ENCODE data around the gene LTO1. TPM values are rescaled to one million over a fixed set of nuclear protein-coding genes. Genes with fewer than 3 reads are reported as not detected.
"Not testable (repeated sequence)": the region's sequence is repeated elsewhere in the genome, so short reads cannot be mapped to it uniquely, and the experiment has no call there.

LTO1 gene
- total RNA-seq, 4 donors from 2014 or later: 12.2 to 18.6 (median 14.1) TPM

GRCh38 chr11:69689484-69690319 is 14.5 kb upstream of the LTO1 start:
- Histone ChIP-seq H3K27me3 (peaks cover 0 to 48% (median 0%) of the 10 kb centered on the region in 4 donors), H3K9me3 (peaks cover 0 to 10% (median 0%) of the 10 kb centered on the region in 4 donors), H3K4me3 (no peak overlapping the region), H3K36me3 (no peaks in the 10 kb centered on the region), H3K27ac (replicated peaks in 1 of 4) (no peak overlapping the region), H3K4me1 (peaks cover 6 to 9% (median 8%) of the 10 kb centered on the region in 4 donors)
- intact Hi-C loops (cut with DNase I): loop anchor here (5.0 to 10.0 kb wide), 2 partner anchors 198 to 225 kb away; no protein-coding TSS in a partner anchor
- WGBS: 90% methylated on average over 5 of the region's 5 CpGs
- no peak for DNase-seq (ENCODE audit: extremely low spot score)
- no peak for TF ChIP-seq CTCF (IDR thresholded peaks at IDR 0.05)

GRCh38 chr11:69687969-69688771 is 13.0 kb upstream of the LTO1 start:
- H3K36me3 ChIP-seq; H3K27ac ChIP-seq (replicated peaks in 1 of 4); H3K4me1 ChIP-seq; H3K9me3 ChIP-seq; H3K4me3 ChIP-seq; DNase-seq (ENCODE audit: extremely low spot score): not testable (repeated sequence)
- peaks cover 0 to 43% (median 0%) of the 10 kb centered on the region in 4 donors for H3K27me3 ChIP-seq
- intact Hi-C loops (cut with DNase I): loop anchor here (5.0 to 10.0 kb wide), 2 partner anchors 199 to 227 kb away; no protein-coding TSS in a partner anchor
- 78% methylated on average over 5 of the region's 5 CpGs for WGBS

- Histone ChIP-seq H3K27me3 (peaks cover 0 to 34% (median 0%) of the 10 kb centered on the region in 4 donors), H3K4me1 (peaks cover 6 to 9% (median 8%) of the 10 kb centered on the region in 4 donors), H3K36me3 (no peaks in the 10 kb centered on the region), H3K9me3 (peaks cover 0 to under 1% (median 0%) of the 10 kb centered on the region in 4 donors), H3K4me3 (no peak overlapping the region), H3K27ac (replicated peaks in 1 of 4) (no peak overlapping the region)
- intact Hi-C loops (cut with DNase I): loop anchor here (5.0 to 10.0 kb wide), 2 partner anchors 200 to 228 kb away; no protein-coding TSS in a partner anchor
- WGBS: 95% methylated on average over 6 of the region's 8 CpGs
- DNase-seq (ENCODE audit: extremely low spot score): no peak
- TF ChIP-seq CTCF (IDR thresholded peaks at IDR 0.05) (no peak), POLR2AphosphoS5 (IDR thresholded peaks at IDR 0.05) (no peak)
Measured at GRCh38 chr11:69686856-69687255, 11.7 kb upstream of the LTO1 start.

- no peak for DNase-seq (ENCODE audit: extremely low spot score)
- no peak overlapping the region for H3K27ac ChIP-seq (replicated peaks in 1 of 4)
Measured at GRCh38 chr11:69686452-69686851, 11.3 kb upstream of the LTO1 start.

More at GRCh38 chr11:69686452-69686851, 11.3 kb upstream of the LTO1 start:
- H3K4me1 ChIP-seq: peaks cover 6 to 9% (median 8%) of the 10 kb centered on the region in 4 donors
- WGBS: 71% methylated on average over 8 of the region's 13 CpGs
- H3K27me3 ChIP-seq: peaks cover 0 to 34% (median 0%) of the 10 kb centered on the region in 4 donors
- intact Hi-C loops (cut with DNase I): loop anchor here (5.0 to 10.0 kb wide), 2 partner anchors 201 to 228 kb away; no protein-coding TSS in a partner anchor
- H3K9me3 ChIP-seq: no peaks in the 10 kb centered on the region
- H3K36me3 ChIP-seq: no peaks in the 10 kb centered on the region
- TF ChIP-seq POLR2AphosphoS5 (IDR thresholded peaks at IDR 0.05): no peak
- TF ChIP-seq POLR2A (IDR thresholded peaks at IDR 0.05; ENCODE audit: low read depth): no peak
- TF ChIP-seq CTCF (IDR thresholded peaks at IDR 0.05): no peak
- TF ChIP-seq EP300 (IDR thresholded peaks at IDR 0.05): no peak
- H3K4me3 ChIP-seq: no peak overlapping the region
